Measurements from ENCODE around the gene SLF2.

Gene SLF2

DNA sequence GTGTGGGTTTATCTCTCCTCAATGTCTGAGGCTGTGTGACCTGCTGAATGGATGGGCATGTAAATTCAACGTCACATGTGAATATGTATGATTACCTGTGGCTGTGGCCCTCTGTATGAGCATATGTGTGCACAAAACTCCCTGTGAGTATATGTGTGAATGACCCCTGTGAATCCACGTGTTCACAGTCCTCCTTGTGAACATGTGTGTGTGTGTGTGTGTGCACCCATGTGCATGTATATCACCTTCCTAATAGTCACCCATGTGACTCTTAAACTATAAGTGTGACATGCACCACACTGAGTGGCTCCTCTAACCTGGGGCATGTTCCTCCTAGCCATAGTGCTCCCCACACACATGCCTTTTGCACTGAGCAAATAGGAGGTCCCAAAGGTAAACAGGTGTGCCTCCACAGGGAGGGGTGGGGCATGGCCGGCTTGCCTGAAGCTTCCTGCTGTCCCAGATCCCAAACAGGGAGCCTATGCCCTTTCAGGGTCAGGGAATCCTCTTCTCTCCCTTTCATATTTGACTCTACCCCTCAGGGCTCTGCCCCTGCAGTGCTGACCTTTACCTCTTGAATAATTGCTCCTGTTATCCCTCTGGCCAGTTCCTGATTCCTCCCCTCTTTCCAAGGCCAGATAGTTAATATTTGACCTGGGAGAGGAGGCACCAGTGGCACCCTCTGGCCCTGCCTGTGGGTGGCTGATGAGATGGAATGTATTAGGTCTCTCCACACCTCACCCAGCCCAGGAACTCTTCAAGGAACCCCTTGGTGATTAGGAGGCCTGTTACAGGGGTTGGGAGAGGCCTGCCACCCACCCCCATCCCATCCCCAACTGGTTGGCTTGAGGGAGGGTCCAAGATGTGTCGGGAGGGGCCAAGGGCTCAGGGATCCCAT lies 58.4 kb downstream of the SLF2 start:
- TF ChIP-seq RARB (CRISPR knock-in tag; IDR thresholded peaks at IDR 0.05) (no peak), ARNTL (CRISPR knock-in tag; IDR thresholded peaks at IDR 0.05; ENCODE audit: borderline replicate concordance, low read depth) (no peak), CSDC2 (CRISPR knock-in tag; IDR thresholded peaks at IDR 0.05) (no peak), ISL1 (CRISPR knock-in tag; IDR thresholded peaks at IDR 0.05) (no peak), OSR1 (CRISPR knock-in tag; IDR thresholded peaks at IDR 0.05) (no peak), TCF4 (CRISPR knock-in tag; IDR thresholded peaks at IDR 0.05; ENCODE audit: borderline replicate concordance) (no peak), POU6F1 (CRISPR knock-in tag; IDR thresholded peaks at IDR 0.05; ENCODE audit: borderline replicate concordance, low read depth) (no peak), SNAI2 (CRISPR knock-in tag; IDR thresholded peaks at IDR 0.05) (no peak), ESRRG (CRISPR knock-in tag; IDR thresholded peaks at IDR 0.05) (no peak), ZC3H10 (CRISPR knock-in tag; IDR thresholded peaks at IDR 0.05) (no peak), CREB5 (CRISPR knock-in tag; IDR thresholded peaks at IDR 0.05; ENCODE audit: low read depth) (no peak), ZNF70 (CRISPR knock-in tag; IDR thresholded peaks at IDR 0.05) (no peak), GLIS3 (CRISPR knock-in tag; IDR thresholded peaks at IDR 0.05) (no peak), BACH2 (CRISPR knock-in tag; IDR thresholded peaks at IDR 0.05; ENCODE audit: borderline replicate concordance) (no peak), ZNF8 (CRISPR knock-in tag; IDR thresholded peaks at IDR 0.05) (no peak), PPARA (CRISPR knock-in tag; IDR thresholded peaks at IDR 0.05; ENCODE audit: borderline replicate concordance) (no peak)
- TF ChIP-seq, protein P1, sequence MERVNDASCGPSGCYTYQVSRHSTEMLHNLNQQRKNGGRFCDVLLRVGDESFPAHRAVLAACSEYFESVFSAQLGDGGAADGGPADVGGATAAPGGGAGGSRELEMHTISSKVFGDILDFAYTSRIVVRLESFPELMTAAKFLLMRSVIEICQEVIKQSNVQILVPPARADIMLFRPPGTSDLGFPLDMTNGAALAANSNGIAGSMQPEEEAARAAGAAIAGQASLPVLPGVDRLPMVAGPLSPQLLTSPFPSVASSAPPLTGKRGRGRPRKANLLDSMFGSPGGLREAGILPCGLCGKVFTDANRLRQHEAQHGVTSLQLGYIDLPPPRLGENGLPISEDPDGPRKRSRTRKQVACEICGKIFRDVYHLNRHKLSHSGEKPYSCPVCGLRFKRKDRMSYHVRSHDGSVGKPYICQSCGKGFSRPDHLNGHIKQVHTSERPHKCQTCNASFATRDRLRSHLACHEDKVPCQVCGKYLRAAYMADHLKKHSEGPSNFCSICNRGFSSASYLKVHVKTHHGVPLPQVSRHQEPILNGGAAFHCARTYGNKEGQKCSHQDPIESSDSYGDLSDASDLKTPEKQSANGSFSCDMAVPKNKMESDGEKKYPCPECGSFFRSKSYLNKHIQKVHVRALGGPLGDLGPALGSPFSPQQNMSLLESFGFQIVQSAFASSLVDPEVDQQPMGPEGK (CRISPR knock-in tag; IDR thresholded peaks at IDR 0.05; ENCODE audit: borderline replicate concordance), result no peak
- TF ChIP-seq, protein P2, sequence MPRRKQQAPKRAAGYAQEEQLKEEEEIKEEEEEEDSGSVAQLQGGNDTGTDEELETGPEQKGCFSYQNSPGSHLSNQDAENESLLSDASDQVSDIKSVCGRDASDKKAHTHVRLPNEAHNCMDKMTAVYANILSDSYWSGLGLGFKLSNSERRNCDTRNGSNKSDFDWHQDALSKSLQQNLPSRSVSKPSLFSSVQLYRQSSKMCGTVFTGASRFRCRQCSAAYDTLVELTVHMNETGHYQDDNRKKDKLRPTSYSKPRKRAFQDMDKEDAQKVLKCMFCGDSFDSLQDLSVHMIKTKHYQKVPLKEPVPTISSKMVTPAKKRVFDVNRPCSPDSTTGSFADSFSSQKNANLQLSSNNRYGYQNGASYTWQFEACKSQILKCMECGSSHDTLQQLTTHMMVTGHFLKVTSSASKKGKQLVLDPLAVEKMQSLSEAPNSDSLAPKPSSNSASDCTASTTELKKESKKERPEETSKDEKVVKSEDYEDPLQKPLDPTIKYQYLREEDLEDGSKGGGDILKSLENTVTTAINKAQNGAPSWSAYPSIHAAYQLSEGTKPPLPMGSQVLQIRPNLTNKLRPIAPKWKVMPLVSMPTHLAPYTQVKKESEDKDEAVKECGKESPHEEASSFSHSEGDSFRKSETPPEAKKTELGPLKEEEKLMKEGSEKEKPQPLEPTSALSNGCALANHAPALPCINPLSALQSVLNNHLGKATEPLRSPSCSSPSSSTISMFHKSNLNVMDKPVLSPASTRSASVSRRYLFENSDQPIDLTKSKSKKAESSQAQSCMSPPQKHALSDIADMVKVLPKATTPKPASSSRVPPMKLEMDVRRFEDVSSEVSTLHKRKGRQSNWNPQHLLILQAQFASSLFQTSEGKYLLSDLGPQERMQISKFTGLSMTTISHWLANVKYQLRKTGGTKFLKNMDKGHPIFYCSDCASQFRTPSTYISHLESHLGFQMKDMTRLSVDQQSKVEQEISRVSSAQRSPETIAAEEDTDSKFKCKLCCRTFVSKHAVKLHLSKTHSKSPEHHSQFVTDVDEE (CRISPR knock-in tag; IDR thresholded peaks at IDR 0.05), result no peak
- ATAC-seq, result no peak

- ATAC-seq, result no peak
- no peak for TF ChIP-seq GLIS3 (CRISPR knock-in tag; IDR thresholded peaks at IDR 0.05)
- TF ChIP-seq PPARA (CRISPR knock-in tag; IDR thresholded peaks at IDR 0.05; ENCODE audit: borderline replicate concordance), result no peak
- no peak for TF ChIP-seq CREB5 (CRISPR knock-in tag; IDR thresholded peaks at IDR 0.05; ENCODE audit: low read depth)
- TF ChIP-seq ESRRG (CRISPR knock-in tag; IDR thresholded peaks at IDR 0.05), result no peak
- TF ChIP-seq TCF4 (CRISPR knock-in tag; IDR thresholded peaks at IDR 0.05; ENCODE audit: borderline replicate concordance), result no peak
- no peak for TF ChIP-seq ZNF8 (CRISPR knock-in tag; IDR thresholded peaks at IDR 0.05)
- TF ChIP-seq ZC3H10 (CRISPR knock-in tag; IDR thresholded peaks at IDR 0.05), result no peak
- TF ChIP-seq ISL1 (CRISPR knock-in tag; IDR thresholded peaks at IDR 0.05), result no peak
- no peak for TF ChIP-seq ZNF565 (CRISPR knock-in tag; conservative IDR thresholded peaks at IDR 0.05; ENCODE audit: low read depth)
- TF ChIP-seq TOX (CRISPR knock-in tag; IDR thresholded peaks at IDR 0.05; ENCODE audit: borderline replicate concordance), result no peak
- no peak for TF ChIP-seq ZFP3 (CRISPR knock-in tag; IDR thresholded peaks at IDR 0.05)
- TF ChIP-seq, protein P2 (CRISPR knock-in tag; IDR thresholded peaks at IDR 0.05), result no peak
- no peak for TF ChIP-seq ZNF70 (CRISPR knock-in tag; IDR thresholded peaks at IDR 0.05)
- no peak for TF ChIP-seq CSDC2 (CRISPR knock-in tag; IDR thresholded peaks at IDR 0.05)
- no peak for TF ChIP-seq ZFP30 (CRISPR knock-in tag; IDR thresholded peaks at IDR 0.05)
Observed at GRCh38 chr10:100972115-100972903, 59.5 kb downstream of the SLF2 start.
